GM10847 (cell line): ENCODE data around the gene AWAT2.

Source experiments
- POLR2A ChIP-seq: IDR thresholded peaks from 2 replicates; pipeline ENCODE4 v1.6.1; 2011; ENCODE audit not compliant: insufficient read length; ENCODE audit errors: extremely low read depth

The AWAT2 gene

DNA sequence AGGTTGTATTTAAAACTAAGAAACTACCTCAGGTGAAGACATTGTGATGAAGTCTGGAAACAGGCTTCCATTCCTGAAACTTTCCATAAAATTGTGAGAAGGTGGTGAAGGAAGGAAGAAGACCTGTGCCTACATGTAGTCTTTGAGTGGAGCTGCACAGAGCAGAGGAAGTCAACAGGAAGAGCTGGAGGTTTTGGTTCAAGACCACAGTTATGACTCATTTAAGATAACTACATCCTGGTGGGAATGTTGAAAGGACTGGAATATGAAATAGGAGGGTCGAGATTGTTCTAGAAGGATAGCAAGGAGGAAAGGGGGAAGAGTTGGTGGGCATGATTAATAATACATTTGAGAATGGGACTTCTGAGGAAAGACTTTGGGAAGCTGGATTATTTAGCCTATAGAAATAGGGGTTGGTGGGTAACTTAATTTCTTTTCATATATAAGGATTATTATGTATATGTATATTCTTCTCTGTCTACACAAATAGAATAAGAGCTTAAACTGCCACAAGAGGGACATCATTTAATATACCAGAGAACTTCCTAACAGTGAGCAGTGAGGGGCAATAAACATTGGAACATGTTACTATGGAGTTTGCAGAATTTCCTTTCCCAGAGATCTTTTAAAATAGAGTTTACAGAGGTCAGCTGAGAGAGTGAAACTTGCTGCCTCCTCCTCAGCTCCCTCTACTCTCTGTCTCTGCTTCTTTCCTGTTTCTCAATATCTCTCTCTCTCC, 23.5 kb downstream of the AWAT2 start:
- TF ChIP-seq POLR2A, result no peak

GRCh38 chrX:70025464-70025863, 24.3 kb downstream of the AWAT2 start:
- TF ChIP-seq POLR2A, result no peak

GRCh38 chrX:70022616-70023015, 27.1 kb downstream of the AWAT2 start:
- TF ChIP-seq POLR2A, result no peak

- TF ChIP-seq POLR2A, result no peak
Observed at GRCh38 chrX:70016513-70016912, 33.2 kb downstream of the AWAT2 start.

- no peak for TF ChIP-seq POLR2A
Observed at GRCh38 chrX:70013466-70014381, 36.0 kb downstream of the AWAT2 start.

- no peak for TF ChIP-seq POLR2A
Observed at GRCh38 chrX:70012756-70013155, 37.0 kb downstream of the AWAT2 start.

- TF ChIP-seq POLR2A, result no peak
Observed at GRCh38 chrX:70009970-70010369, 39.8 kb downstream of the AWAT2 start.

- no peak for TF ChIP-seq POLR2A
Observed at GRCh38 chrX:70009049-70009448, 40.7 kb downstream of the AWAT2 start.

DNA sequence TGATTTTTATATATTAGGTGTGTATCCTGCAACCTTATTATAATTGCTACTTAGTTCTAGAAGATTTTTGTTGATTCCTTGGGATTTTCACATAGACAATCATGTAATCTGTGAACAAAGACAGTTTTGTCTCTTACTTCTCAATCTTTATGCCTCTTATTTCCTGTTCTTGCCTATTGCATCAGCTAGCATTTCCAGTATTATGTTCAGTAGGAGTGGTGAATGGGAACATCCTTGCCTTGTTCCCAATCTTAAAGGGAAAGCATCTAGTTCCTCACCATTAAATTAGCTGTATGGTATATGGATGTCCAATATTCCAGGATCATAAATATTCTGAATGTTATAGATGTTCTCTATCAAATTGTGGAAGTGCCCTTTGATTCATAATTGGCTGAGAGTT, 41.8 kb downstream of the AWAT2 start:
- no peak for TF ChIP-seq POLR2A

- no peak for TF ChIP-seq POLR2A
Observed at GRCh38 chrX:70001708-70002341, 47.9 kb downstream of the AWAT2 start.

- TF ChIP-seq POLR2A, result no peak
Observed at GRCh38 chrX:70001269-70001668, 48.5 kb downstream of the AWAT2 start.

DNA sequence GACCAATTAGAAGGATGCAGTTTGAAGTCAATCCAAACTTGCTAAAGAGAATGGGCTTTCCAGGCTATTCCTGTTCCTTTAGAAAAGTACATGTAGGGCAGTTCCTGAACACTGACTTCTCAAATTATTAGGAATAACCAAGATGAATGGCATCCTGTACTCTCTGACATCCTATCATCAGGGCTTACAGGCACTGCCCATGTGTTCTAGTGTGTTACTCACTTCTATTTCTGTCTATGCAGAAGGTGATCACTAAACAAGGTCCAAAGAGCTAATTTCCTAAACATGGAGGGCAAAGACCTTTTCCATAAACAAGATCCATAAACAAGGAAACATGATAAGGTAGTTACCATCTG, 53.6 kb downstream of the AWAT2 start:
- no peak for TF ChIP-seq POLR2A

GRCh38 chrX:69995362-69996112, 54.2 kb downstream of the AWAT2 start:
- no peak for TF ChIP-seq POLR2A

GRCh38 chrX:69993494-69993893, 56.2 kb downstream of the AWAT2 start:
- no peak for TF ChIP-seq POLR2A

GRCh38 chrX:69991685-69992084, 58.1 kb downstream of the AWAT2 start:
- no peak for TF ChIP-seq POLR2A
